Keratinocyte (primary cell): Measurements from ENCODE around the gene MAGED2. TPM values are rescaled to one million over a fixed set of nuclear protein-coding genes. Genes with fewer than 3 reads are reported as not detected.
"Not testable (repeated sequence)": the region's sequence is repeated elsewhere in the genome, so short reads cannot be mapped to it uniquely, and the experiment has no call there.

Experiments used
- DNase-seq: peaks from one replicate; pipeline ENCODE4 v3.0.0-alpha.2; 2011; ENCODE audit warnings: low read depth, missing footprints, low spot score
- FAIRE-seq: peaks from 2 replicates; lab custom pipeline; 2011; peaks lifted over from hg19 to GRCh38; lab: Jason Lieb, UNC
- H2AFZ ChIP-seq: 2 replicates; pipeline ENCODE4 v1.6.0; 2012; ENCODE audit warnings: low read length, control low read depth, inconsistent platforms; ENCODE audit not compliant: control insufficient read depth
- H3K27ac ChIP-seq: 2 replicates; pipeline ENCODE4 v1.5.1; 2011; ENCODE audit warnings: low read length; ENCODE audit not compliant: control insufficient read depth, insufficient read depth
- H3K27me3 ChIP-seq: 3 replicates; pipeline ENCODE4 v1.6.0; 2011; ENCODE audit warnings: low read length; ENCODE audit not compliant: control insufficient read depth, insufficient read depth; ENCODE audit errors: extremely low read depth
- H3K36me3 ChIP-seq, 2 experiments: 2 replicates in 1 of 2; 3 replicates in 1 of 2; pipeline ENCODE4 v1.5.1; 2011; ENCODE audit warnings: low read length in 2 of 2, mild to moderate bottlenecking in 1 of 2; ENCODE audit not compliant: control insufficient read depth in 2 of 2, insufficient read depth in 2 of 2; ENCODE audit errors: extremely low read depth in 1 of 2
- H3K4me1 ChIP-seq: 3 replicates; pipeline ENCODE4 v1.5.1; 2011; ENCODE audit warnings: low read length; ENCODE audit not compliant: control insufficient read depth, insufficient read depth; ENCODE audit errors: extremely low read depth
- H3K4me2 ChIP-seq: 3 replicates; pipeline ENCODE4 v1.6.0; 2011; ENCODE audit warnings: low read depth, low read length; ENCODE audit not compliant: control insufficient read depth, insufficient read depth; ENCODE audit errors: extremely low read depth
- H3K4me3 ChIP-seq, 3 experiments: fragments of 200-600 bp in 1 of 3; sonication (generic) in 1 of 3; 2 replicates in 2 of 3; 3 replicates in 1 of 3; pipeline ENCODE4 v1.5.1; 2011 to 2016; ENCODE audit warnings: low read length in 3 of 3, mild to moderate bottlenecking in 3 of 3, control low read depth in 2 of 3, inconsistent platforms in 1 of 3, low read depth in 1 of 3, mixed read lengths in 1 of 3, mixed run types in 1 of 3, moderate library complexity in 1 of 3; ENCODE audit not compliant: control insufficient read depth in 2 of 3, insufficient read depth in 2 of 3; ENCODE audit errors: extremely low read depth in 1 of 3
- H3K79me2 ChIP-seq: 2 replicates; pipeline ENCODE4 v1.6.0; 2012; ENCODE audit warnings: low read length; ENCODE audit not compliant: control insufficient read depth, insufficient read depth
- H3K9ac ChIP-seq: 3 replicates; pipeline ENCODE4 v1.6.0; 2011; ENCODE audit warnings: low read length; ENCODE audit not compliant: control insufficient read depth, insufficient read depth; ENCODE audit errors: extremely low read depth
- H3K9me1 ChIP-seq: 3 replicates; pipeline ENCODE4 v1.6.0; 2011; ENCODE audit warnings: low read length; ENCODE audit not compliant: control insufficient read depth, insufficient read depth; ENCODE audit errors: extremely low read depth
- H3K9me3 ChIP-seq: 2 replicates; pipeline ENCODE4 v1.5.1; 2012; ENCODE audit warnings: low read depth, low read length; ENCODE audit not compliant: control insufficient read depth
- H4K20me1 ChIP-seq: 3 replicates; pipeline ENCODE4 v1.6.0; 2011; ENCODE audit warnings: low read length; ENCODE audit not compliant: control insufficient read depth, insufficient read depth; ENCODE audit errors: extremely low read depth
- EZH2 ChIP-seq: IDR thresholded peaks from one replicate; pipeline ENCODE4 v1.6.1; 2012; ENCODE audit warnings: inconsistent platforms, mild to moderate bottlenecking, low read length, moderate library complexity
- dilution Hi-C: fragments of 300-500 bp; cut with MboI; formaldehyde crosslinking; loops from one replicate; pipeline ENCODE4 v1.7.0; 2020; ENCODE audit warnings: low sequenced_read_pairs; ENCODE audit not compliant: extremely low pct_ligation_motif_present
- polyA plus RNA-seq, 5 experiments: library from polyadenylated mRNA; depleted of rRNA in 3 of 5; stranded (reverse) in 3 of 5; stranded (forward) in 1 of 5; unstranded in 1 of 5; fragments of >200 nt; gene quantifications; 1 replicate in 1 of 5; 2 replicates in 3 of 5; 3 replicates in 1 of 5; pipeline versions ENCODE4 v1.2.1 to v1.2.3, GENCODE V29; 2011 to 2012; ENCODE audit warnings: missing spikeins in 2 of 5, low read depth in 1 of 5, low replicate concordance in 1 of 5
- TF ChIP-seq, protein P1 (sequence below), 3 experiments: IDR thresholded peaks in 1 of 3; conservative IDR thresholded peaks in 1 of 3; optimal IDR thresholded peaks in 1 of 3; 2 replicates in 2 of 3; 3 replicates in 1 of 3; pipeline versions ENCODE3 to v1.5.1; 2011; ENCODE audit warnings: low read length in 3 of 3, mild to moderate bottlenecking in 3 of 3, moderate library complexity in 2 of 3, control low read depth in 1 of 3, inconsistent platforms in 1 of 3; ENCODE audit not compliant: insufficient read depth in 2 of 3; ENCODE audit errors: extremely low read depth in 1 of 3

The MAGED2 gene
- polyA plus RNA-seq, 1 donor (not counting 4 experiments of a cell fraction or from before 2014, with no cell fraction given), result 77.5 TPM

DNA sequence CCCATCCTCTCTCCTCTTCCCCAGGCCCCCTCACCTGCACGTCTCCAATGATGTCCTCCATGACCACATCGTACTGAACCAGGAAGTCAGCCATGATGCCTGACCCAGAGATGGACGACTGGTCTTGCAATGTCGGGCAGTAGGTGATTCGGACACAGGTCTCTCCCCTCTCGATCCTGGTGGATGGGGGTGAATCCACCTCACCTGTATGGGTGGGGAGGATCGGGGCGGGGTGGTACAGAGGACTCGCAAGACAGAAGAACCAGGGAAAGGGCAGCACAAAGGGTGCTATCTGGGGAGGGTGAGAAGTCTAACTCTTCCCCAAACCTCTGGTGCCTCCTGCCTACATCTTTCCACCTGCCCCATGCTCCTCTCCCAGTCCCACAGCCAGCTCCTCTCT lies 19.1 kb upstream of the MAGED2 start:
- no peak for DNase-seq
- H3K9me3 ChIP-seq, result no peaks in the 10 kb centered on the region
- H2AFZ ChIP-seq, result no peak overlapping the region
- H3K9ac ChIP-seq, result no peak overlapping the region
- no peaks in the 10 kb centered on the region for H3K27me3 ChIP-seq
- no peak overlapping the region for H3K4me2 ChIP-seq
- H3K36me3 ChIP-seq, result no peaks in the 10 kb centered on the region
- no peaks in the 10 kb centered on the region for H3K79me2 ChIP-seq
- no peak for FAIRE-seq
- no peaks in the 10 kb centered on the region for H4K20me1 ChIP-seq
- dilution Hi-C loops, result no loop called here
- TF ChIP-seq, protein P1, sequence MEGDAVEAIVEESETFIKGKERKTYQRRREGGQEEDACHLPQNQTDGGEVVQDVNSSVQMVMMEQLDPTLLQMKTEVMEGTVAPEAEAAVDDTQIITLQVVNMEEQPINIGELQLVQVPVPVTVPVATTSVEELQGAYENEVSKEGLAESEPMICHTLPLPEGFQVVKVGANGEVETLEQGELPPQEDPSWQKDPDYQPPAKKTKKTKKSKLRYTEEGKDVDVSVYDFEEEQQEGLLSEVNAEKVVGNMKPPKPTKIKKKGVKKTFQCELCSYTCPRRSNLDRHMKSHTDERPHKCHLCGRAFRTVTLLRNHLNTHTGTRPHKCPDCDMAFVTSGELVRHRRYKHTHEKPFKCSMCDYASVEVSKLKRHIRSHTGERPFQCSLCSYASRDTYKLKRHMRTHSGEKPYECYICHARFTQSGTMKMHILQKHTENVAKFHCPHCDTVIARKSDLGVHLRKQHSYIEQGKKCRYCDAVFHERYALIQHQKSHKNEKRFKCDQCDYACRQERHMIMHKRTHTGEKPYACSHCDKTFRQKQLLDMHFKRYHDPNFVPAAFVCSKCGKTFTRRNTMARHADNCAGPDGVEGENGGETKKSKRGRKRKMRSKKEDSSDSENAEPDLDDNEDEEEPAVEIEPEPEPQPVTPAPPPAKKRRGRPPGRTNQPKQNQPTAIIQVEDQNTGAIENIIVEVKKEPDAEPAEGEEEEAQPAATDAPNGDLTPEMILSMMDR (optimal IDR thresholded peaks at IDR 0.05 in 1 of 3, IDR thresholded peaks at IDR 0.05 in 1 of 3, conservative IDR thresholded peaks at IDR 0.05 in 1 of 3; ENCODE audit: extremely low read depth in 1 of 3, insufficient read depth in 2 of 3, low read length in 3 of 3), result no peak
- TF ChIP-seq EZH2, result no peak
- no peaks in the 10 kb centered on the region for H3K4me1 ChIP-seq
- no peaks in the 10 kb centered on the region for H3K9me1 ChIP-seq
- H3K4me3 ChIP-seq, result no peak overlapping the region
- no peak overlapping the region for H3K27ac ChIP-seq

DNA sequence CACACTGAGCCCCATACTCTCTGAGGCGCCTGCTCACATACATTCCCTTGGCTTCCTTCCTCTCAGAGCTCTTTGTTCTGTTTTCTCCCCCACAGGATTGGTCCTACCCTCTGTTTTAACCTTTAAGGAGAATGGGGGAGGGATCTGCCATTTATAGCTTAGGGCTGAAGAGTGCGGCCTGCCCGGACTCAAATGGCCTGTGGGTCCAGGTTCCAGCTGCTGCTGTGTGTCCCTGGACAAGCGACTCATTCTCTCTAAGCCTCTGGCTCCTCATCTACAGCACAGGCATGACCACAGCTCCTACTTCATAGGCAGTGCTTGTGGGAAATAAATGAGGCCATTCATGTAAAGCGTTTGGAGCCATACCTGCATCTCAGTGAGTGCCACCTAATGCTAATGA lies 18.1 kb upstream of the MAGED2 start:
- FAIRE-seq, H3K9ac ChIP-seq, H3K27me3 ChIP-seq, H2AFZ ChIP-seq, H3K4me3 ChIP-seq, H3K4me2 ChIP-seq, H3K27ac ChIP-seq, DNase-seq, H3K4me1 ChIP-seq, H3K36me3 ChIP-seq, H4K20me1 ChIP-seq, H3K79me2 ChIP-seq, H3K9me3 ChIP-seq, H3K9me1 ChIP-seq, dilution Hi-C loops: not testable (repeated sequence)

- Histone ChIP-seq H4K20me1 (no peaks in the 10 kb centered on the region), H3K27me3 (peaks cover 2% of the 10 kb centered on the region), H3K9me1 (no peaks in the 10 kb centered on the region), H3K9me3 (no peaks in the 10 kb centered on the region), H3K27ac (no peak overlapping the region), H3K4me1 (no peaks in the 10 kb centered on the region), H3K36me3 (no peaks in the 10 kb centered on the region), H3K4me2 (no peak overlapping the region), H3K4me3 (no peak overlapping the region), H3K9ac (no peak overlapping the region), H3K79me2 (no peaks in the 10 kb centered on the region), H2AFZ (no peak overlapping the region)
- no peak for FAIRE-seq
- DNase-seq, result no peak
- dilution Hi-C loops, result no loop called here
- no peak for TF ChIP-seq EZH2
- TF ChIP-seq, protein P1 (optimal IDR thresholded peaks at IDR 0.05 in 1 of 3, IDR thresholded peaks at IDR 0.05 in 1 of 3, conservative IDR thresholded peaks at IDR 0.05 in 1 of 3; ENCODE audit: extremely low read depth in 1 of 3, insufficient read depth in 2 of 3, low read length in 3 of 3), result no peak
These were observed 13.5 kb upstream of the MAGED2 start for GRCh38 chrX:54794028-54794427.
